ENCODE measurements around the gene GALM. TPM values are rescaled to one million over a fixed set of nuclear protein-coding genes. Genes with fewer than 3 reads are reported as not detected.
A peak's percentile ranks its signal among the peaks of the same experiment; 100 is the strongest.
"Not testable (repeated sequence)": the region's sequence is repeated elsewhere in the genome, so short reads cannot be mapped to it uniquely, and the experiment has no call there.

GALM gene
- total RNA-seq, 1 experiment from 2014 or later, result 33.9 TPM

DNA sequence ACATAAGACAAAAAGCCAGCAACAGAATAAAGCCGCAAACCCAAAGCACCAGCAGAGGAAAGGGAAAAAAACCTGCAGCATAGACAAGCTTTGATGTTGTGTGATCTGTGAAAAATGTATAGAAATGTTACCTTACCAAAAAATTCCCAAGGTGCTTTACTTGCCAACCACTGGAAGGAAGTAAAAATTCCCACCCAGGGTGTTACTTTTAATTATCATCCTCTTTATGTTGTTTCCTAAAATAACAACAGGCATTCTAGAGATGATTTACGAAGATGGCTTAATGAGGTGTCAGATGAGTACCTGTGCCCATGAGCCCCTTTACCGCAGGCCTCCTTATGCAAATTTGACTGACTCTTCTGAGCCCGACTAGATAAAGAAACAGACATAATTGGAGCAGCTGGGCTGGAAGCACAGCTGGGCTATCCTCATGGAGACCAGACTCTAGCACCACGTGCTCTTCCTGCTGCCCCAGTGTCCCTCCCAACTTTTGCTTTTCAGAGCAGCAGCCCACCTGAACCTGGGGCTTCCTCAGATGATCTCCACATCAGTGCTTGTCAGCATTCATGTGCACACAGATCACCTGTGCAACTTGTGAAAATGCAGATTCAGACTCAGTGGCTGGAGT is 43.8 kb downstream of the GALM start:
- no peak for DNase-seq (ENCODE audit: low read depth)

GRCh38 chr2:38711558-38711957 is 45.6 kb downstream of the GALM start:
- no peak for DNase-seq (ENCODE audit: low read depth)

- no peak for DNase-seq (ENCODE audit: low read depth)
Measured at GRCh38 chr2:38712413-38712812, 46.5 kb downstream of the GALM start.

DNA sequence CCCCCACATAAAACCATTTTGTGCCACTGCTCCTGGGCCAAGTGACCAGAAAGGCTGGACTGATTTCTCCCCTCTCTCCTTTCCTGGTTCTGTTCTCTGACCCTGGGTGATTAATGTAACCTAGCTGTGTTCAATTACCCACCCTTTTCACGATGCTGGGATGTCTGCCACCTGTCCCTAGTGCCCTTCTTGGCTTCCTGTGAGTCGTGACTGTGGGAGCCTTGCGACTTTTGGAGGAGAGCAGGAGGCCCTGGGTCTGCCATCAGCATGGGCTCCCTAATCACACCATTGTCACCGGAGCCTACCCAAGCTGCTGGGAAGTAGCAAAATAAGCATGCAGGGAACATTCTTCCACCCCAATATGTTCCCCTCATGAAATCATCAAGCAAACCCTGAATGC is 47.0 kb downstream of the GALM start:
- no peak for DNase-seq (ENCODE audit: low read depth)

- no peak for DNase-seq (ENCODE audit: low read depth)
Measured at GRCh38 chr2:38713338-38713737, 47.4 kb downstream of the GALM start.

DNA sequence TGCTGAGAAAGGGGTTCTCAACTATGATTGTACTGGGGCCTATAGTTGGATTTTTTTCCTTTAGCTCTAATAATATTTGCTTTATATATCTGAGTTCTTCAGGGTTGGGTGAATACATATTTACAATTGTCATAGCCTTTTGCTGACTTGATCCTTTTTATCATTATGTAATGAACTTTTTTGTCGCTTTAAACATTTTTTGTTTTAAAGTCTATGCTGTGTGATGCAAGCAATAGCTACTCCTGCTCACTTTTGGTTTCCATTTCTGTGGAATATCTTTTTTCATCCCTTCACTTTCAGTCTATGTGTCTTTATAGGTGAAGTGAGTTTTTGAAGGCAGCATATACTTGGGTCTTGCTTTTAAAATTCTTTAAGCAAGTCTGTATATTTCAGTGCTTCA is 49.0 kb downstream of the GALM start:
- not testable (repeated sequence) for DNase-seq (ENCODE audit: low read depth)

DNA sequence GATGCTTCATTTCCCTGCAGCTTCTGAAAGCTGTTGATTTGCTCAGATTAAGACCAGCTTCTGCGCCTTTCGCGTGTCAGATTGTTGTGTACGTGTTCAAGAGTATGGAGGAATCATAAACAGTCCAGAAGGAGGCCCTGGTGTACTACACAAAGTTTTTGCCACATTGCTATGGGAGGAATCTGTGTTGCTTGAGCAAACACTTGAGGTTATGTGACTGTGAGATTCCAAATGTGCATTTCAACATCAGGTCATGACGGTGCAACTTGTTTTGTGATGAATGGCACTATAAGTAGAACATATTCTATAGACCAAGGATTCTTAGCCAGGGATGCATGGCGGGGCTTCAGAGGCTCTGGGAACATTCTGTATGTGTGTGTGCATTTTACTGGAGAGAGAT is 50.3 kb downstream of the GALM start:
- DNase-seq (ENCODE audit: low read depth), result no peak

DNA sequence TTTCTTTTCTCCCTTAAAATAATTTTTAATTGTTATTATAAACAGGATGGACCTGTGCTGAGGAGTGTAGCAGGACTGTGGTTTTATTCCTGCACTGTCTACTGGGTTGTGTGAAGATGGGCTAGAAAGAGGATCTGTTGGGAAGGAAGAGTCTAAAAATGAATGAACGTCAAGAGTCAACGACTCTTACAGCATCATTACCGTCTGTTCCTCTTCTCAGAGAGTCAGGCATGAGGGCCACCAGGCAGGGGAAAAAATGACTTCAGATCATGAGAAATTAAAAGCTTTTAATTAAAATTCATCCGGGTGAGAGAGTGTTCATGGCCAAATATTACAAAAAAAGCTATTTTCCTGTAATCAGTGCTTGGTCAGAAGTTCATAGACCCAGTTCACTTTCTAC is 52.7 kb downstream of the GALM start:
- no peak for DNase-seq (ENCODE audit: low read depth)

- no peak for DNase-seq (ENCODE audit: low read depth)
Measured at GRCh38 chr2:38719706-38720105, 53.8 kb downstream of the GALM start.

- DNase-seq (ENCODE audit: low read depth), result peak; percentile 86
Measured at GRCh38 chr2:38720613-38721241, 54.8 kb downstream of the GALM start.

GRCh38 chr2:38722271-38723061 is 56.6 kb downstream of the GALM start:
- peak; percentile 35 for DNase-seq (ENCODE audit: low read depth)

DNA sequence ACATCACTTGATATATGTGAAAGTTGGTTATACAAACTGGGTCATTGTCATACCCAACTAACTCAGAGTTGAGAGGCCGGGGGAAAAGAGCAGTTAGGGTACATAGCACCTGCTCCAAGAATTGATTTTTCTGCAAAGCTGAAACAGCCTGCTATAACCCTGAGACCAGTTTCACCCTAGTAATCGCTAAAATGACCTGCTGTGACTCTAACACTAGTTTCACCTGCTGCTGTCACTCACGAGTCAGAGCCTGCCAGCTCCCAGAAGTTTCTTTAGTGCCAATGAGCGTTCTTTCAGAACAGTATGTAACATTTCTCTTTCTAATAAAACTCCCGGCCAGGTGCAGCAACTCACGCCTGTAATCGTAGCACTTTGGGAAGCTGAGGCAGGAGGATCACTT is 57.3 kb downstream of the GALM start:
- DNase-seq (ENCODE audit: low read depth), result peak; percentile 93

DNA sequence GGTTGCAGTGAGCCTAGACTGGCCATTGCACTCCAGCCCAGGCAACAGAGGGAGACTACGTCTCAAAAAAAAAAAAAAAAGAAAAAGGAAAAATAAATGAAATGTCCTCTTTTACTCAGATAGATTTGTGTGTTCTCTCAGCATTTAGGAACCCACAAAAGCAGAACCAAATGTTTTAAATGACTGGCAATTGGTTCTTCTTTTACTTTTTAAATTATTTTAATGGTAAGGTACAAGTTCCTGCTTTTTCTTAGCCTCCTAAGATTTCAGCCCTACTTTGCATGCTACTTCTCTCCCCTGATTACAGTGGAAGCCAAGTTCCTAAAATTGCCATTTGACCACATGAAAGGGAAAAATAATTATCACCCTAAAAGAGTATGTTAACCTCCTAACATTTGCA is 61.7 kb downstream of the GALM start:
- no peak for DNase-seq (ENCODE audit: low read depth)

- DNase-seq (ENCODE audit: low read depth), result no peak
Measured at GRCh38 chr2:38728694-38729093, 62.8 kb downstream of the GALM start.

GRCh38 chr2:38731090-38731489 is 65.2 kb downstream of the GALM start:
- no peak for DNase-seq (ENCODE audit: low read depth)

DNA sequence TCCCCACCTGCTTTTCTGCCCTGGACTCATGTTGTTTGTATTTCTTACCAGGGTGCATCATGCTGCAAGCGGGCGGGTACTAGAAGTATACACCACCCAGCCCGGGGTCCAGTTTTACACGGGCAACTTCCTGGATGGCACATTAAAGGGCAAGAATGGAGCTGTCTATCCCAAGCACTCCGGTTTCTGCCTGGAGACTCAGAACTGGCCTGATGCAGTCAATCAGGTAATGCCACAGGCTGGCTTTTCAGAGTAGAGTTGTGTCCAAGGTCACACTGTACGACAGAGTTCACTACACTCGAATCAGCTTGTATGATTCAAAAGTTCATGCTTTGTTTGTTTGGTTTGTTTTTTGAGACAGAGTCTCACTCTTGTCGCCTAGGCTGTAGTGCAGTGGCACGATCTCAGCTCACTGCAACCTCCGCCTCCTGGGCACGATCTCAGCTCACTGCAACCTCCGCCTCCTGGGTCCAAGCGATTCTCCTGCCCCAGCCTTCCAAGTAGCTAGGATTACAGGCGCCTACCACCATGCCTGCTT is 65.8 kb downstream of the GALM start:
- DNase-seq (ENCODE audit: low read depth), result no peak

DNA sequence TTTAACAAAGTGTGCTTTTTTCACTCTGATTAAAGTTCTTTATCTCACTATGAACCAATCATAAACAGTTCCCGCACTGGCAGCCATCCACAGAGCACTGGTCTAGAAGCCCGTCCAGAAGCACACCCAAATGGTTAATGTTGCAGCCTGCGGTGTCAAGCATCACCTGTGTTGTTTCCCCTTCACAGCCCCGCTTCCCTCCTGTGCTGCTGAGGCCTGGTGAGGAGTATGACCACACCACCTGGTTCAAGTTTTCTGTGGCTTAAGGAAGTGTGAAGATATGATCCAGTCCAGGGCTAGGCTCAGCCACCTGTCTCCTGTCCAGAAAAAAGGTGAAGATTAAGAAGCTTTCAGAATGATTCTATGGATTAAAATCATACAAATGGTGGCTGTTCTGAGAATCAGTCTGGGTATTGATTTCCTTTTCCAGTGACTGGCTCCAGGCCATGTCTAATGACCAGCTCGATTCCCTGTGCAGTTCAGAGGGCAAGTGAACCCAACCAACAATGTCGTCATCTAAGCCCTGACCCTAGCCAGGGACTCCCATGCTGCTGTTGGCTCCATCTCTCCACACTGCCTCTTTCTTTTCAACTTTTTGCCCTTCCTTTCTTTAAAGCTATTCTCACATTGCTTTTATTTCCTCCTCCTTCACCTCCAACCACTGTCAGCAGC is 67.5 kb downstream of the GALM start:
- no peak for DNase-seq (ENCODE audit: low read depth)

DNA sequence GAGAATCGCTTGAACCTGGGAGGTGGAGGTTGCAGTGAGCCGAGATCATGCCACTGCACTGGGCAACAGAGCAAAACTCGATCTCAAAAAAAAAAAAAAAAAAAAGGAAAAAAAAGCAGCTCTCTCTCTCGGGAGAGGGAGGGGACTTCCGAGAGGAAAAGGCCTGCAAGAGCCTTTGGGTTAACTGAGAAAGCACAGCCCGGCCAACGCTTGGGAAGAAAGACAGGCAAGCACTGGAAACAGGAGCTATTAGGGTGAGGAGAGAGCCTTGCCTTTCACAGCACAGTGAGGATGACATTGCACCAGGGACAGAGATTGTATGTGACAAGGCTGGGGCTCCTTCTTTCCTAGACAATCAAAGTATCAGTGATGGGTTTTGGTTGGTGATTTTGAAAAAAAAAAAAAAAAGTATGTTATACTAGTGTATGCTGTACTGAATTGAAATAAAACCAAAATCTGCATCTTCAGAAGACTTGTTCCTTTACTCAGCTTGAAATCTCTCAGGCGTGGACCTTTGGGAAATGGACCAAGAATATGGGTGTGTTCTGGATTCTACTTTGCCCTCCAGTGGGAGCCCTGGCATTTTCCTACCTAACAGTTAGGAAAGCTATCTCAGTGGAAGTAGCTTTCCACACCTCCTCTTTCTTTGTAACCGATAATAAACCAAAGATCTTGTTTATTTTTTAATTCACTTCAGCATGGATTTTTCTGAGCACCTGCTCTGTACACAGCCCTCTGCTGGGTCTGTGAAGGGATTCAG is 68.6 kb downstream of the GALM start:
- DNase-seq (ENCODE audit: low read depth), result no peak

GRCh38 chr2:38735999-38736320 is 70.0 kb downstream of the GALM start:
- DNase-seq (ENCODE audit: low read depth), result no peak

DNA sequence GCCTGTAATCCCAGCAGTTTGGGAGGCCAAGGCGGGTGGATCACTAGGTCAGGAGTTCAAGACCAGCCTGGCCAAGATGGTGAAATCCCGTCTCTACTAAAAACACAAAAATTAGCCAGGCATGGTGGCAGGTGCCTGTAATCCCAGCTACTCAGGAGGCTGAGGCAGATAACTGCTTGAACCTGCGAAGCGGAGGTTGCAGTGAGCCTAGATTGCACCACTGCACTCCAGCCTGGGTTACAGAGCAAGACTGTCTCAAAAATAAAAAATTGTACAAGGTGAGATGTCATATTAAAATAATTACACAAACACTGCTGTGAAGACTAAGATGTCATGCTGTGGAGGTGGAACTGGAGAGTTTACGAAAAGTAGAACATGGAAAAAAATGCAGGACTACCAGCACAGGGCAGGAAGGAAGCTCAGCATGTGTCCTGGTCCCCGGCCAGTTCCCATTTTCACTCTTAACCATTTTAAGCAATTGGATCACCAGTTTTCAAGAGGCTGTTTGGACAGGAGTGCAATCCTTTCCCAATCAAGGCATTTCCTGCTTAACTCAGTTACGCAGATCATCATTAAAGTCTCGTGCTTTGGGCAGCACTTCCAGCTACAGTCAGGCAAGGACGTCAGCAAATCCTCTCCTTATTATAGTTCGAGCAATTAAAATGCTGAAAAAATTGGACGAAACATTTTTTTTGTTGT is 71.2 kb downstream of the GALM start:
- DNase-seq (ENCODE audit: low read depth), result not testable (repeated sequence)

DNA sequence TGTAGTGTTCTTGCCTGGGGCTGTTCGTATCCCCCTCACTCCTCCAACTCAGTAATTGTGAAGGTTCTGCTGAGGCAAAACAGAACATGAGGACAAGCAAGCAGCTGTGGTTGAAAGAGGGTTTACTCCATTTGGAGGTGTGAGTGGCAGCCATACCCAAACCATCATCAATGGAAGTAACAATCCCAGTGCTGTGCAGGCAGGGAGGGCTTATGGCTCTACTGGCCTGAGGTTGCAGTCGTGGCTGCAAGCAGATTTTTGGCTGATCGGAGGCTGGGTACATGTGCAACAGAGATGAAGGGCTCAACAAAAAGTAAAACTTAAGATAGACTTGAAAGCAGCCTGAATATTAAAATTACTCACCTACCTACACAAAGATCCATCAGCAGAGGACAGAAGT is 72.0 kb downstream of the GALM start:
- no peak for DNase-seq (ENCODE audit: low read depth)

Measured in LHCN-M2 (cell line).